MM.1S (cell line): ENCODE measurements around the gene MYL4.
"Not testable (repeated sequence)": the region's sequence is repeated elsewhere in the genome, so short reads cannot be mapped to it uniquely, and the experiment has no call there.

Experiments
- DNase-seq: peaks from one replicate; pipeline ENCODE4 v3.0.0-alpha.2; 2015
- H2AFZ ChIP-seq: fragments of 300-600 bp; sonication (generic); 2 replicates; pipeline ENCODE4 v1.6.0; 2016; ENCODE audit warnings: antibody characterized with exemption, low read length
- H3F3A ChIP-seq: fragments of 300-600 bp; sonication (generic); 2 replicates; pipeline ENCODE4 v1.6.1; 2016; ENCODE audit warnings: mild to moderate bottlenecking, antibody characterized with exemption, low read length, moderate library complexity, mixed read lengths; ENCODE audit not compliant: insufficient read depth
- H3K27ac ChIP-seq: fragments of 300-600 bp; sonication (generic); 2 replicates; pipeline ENCODE4 v1.5.1; 2016; ENCODE audit warnings: mild to moderate bottlenecking, low read length
- H3K27me3 ChIP-seq: fragments of 300-600 bp; sonication (generic); replicated peaks from 2 replicates; pipeline ENCODE4 v1.6.0; 2016; ENCODE audit warnings: low read length; ENCODE audit not compliant: insufficient read depth
- H3K36me3 ChIP-seq: fragments of 300-600 bp; sonication (generic); replicated peaks from 2 replicates; pipeline ENCODE4 v1.6.1; 2016; ENCODE audit warnings: mild to moderate bottlenecking, low read length, mixed read lengths; ENCODE audit not compliant: insufficient read depth
- H3K4me1 ChIP-seq: fragments of 300-600 bp; sonication (generic); 2 replicates; pipeline ENCODE4 v1.6.1; 2016; ENCODE audit warnings: low read length, mixed read lengths
- H3K4me2 ChIP-seq: fragments of 300-600 bp; sonication (generic); 2 replicates; pipeline ENCODE4 v1.6.0; 2016; ENCODE audit warnings: low read depth, low read length
- H3K4me3 ChIP-seq: fragments of 300-600 bp; sonication (generic); 2 replicates; pipeline ENCODE4 v1.5.1; 2016; ENCODE audit warnings: low read length, mixed read lengths
- H3K79me2 ChIP-seq: fragments of 300-600 bp; sonication (generic); 2 replicates; pipeline ENCODE4 v1.6.1; 2016; ENCODE audit warnings: mixed run types, low read length, mixed read lengths
- H3K9ac ChIP-seq: fragments of 300-600 bp; sonication (generic); 2 replicates; pipeline ENCODE4 v1.6.1; 2016; ENCODE audit warnings: low read length, mixed read lengths
- H3K9me2 ChIP-seq: fragments of 300-600 bp; sonication (generic); replicated peaks from 2 replicates; pipeline ENCODE4 v1.6.1; 2016; ENCODE audit warnings: mild to moderate bottlenecking, low read length, mixed read lengths; ENCODE audit not compliant: insufficient read depth
- H3K9me3 ChIP-seq: fragments of 300-600 bp; sonication (generic); replicated peaks from 2 replicates; pipeline ENCODE4 v1.6.1; 2016; ENCODE audit warnings: mild to moderate bottlenecking, low read length, mixed read lengths; ENCODE audit not compliant: insufficient read depth
- H4K20me1 ChIP-seq: fragments of 300-600 bp; sonication (generic); 2 replicates; pipeline ENCODE4 v1.6.1; 2016; ENCODE audit warnings: mild to moderate bottlenecking, low read length, moderate library complexity, mixed read lengths; ENCODE audit not compliant: insufficient read depth
- EZH2 ChIP-seq: fragments of 300-600 bp; sonication (generic); optimal IDR thresholded peaks from 2 replicates; pipeline ENCODE3; 2017; ENCODE audit warnings: low read depth, mild to moderate bottlenecking, antibody characterized with exemption, low read length, mixed read lengths
- EZH2phosphoT487 ChIP-seq: fragments of 300-600 bp; sonication (generic); IDR thresholded peaks from 2 replicates; pipeline ENCODE4 v1.6.1; 2018; ENCODE audit warnings: antibody characterized with exemption, low read length
- TF ChIP-seq, protein P1 (sequence below): fragments of 300-600 bp; sonication (generic); IDR thresholded peaks from 2 replicates; pipeline ENCODE4 v1.5.1; 2016; ENCODE audit warnings: antibody characterized with exemption, low read length, mixed read lengths

Gene MYL4

DNA sequence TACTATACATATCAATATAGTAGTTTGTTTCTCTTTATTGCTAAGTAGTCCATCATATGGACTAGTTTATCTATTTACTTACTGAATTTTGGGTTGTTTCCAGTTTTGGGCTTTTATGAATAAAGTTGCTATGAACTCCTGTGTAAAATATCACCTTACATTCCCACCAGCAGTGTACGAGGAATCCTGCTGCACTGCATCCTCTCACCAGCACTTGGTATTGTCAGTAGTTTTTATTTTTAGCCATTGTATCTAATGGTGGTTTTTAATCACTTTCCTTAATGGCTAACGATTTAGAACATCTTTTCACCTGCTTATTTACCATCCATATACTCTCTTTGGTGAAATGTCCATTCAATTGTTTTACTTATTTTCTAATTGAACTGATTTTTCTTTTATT is 44.0 kb upstream of the MYL4 start:
- Histone ChIP-seq H3K9me3 (no peaks in the 10 kb centered on the region), H3K79me2 (peaks cover 77% of the 10 kb centered on the region), H3K9ac (no peak overlapping the region), H2AFZ (no peak overlapping the region), H3K9me2 (no peaks in the 10 kb centered on the region), H3K4me2 (no peak overlapping the region), H3K27me3 (no peaks in the 10 kb centered on the region), H3K36me3 (peaks cover 9% of the 10 kb centered on the region), H3F3A (peaks cover 13% of the 10 kb centered on the region; the same call in 1 of the 2 replicates), H3K27ac (no peak overlapping the region), H4K20me1 (no peaks in the 10 kb centered on the region), H3K4me1 (peaks cover 30% of the 10 kb centered on the region), H3K4me3 (no peak overlapping the region)
- TF ChIP-seq EZH2phosphoT487 (no peak), EZH2 (no peak)
- TF ChIP-seq, protein P1, sequence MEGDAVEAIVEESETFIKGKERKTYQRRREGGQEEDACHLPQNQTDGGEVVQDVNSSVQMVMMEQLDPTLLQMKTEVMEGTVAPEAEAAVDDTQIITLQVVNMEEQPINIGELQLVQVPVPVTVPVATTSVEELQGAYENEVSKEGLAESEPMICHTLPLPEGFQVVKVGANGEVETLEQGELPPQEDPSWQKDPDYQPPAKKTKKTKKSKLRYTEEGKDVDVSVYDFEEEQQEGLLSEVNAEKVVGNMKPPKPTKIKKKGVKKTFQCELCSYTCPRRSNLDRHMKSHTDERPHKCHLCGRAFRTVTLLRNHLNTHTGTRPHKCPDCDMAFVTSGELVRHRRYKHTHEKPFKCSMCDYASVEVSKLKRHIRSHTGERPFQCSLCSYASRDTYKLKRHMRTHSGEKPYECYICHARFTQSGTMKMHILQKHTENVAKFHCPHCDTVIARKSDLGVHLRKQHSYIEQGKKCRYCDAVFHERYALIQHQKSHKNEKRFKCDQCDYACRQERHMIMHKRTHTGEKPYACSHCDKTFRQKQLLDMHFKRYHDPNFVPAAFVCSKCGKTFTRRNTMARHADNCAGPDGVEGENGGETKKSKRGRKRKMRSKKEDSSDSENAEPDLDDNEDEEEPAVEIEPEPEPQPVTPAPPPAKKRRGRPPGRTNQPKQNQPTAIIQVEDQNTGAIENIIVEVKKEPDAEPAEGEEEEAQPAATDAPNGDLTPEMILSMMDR, result no peak
- no peak for DNase-seq

DNA sequence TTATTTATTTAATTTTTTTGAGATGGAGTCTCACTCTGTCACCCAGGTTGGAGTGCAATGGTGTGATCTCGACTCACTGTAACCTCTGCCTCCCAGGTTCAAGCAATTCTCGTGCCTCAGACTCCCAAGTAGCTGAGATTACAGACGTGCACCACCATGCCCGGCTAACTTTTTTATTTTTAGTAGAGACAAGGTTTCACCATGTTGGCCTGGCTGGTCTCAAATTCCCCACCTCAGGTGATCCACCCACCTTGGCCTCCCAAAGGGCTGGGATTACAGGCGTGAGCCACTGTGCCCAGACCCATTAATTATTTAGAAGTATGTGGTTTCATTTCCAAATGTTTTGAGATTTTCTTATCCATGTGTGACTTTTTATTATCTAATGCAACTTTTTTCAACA is 42.3 kb upstream of the MYL4 start:
- not testable (repeated sequence) for DNase-seq, H3K9me3 ChIP-seq, H3K27me3 ChIP-seq, H3K9ac ChIP-seq, H3K4me2 ChIP-seq, H4K20me1 ChIP-seq, H3K36me3 ChIP-seq, H3K4me3 ChIP-seq, H3K9me2 ChIP-seq, H3K27ac ChIP-seq, H2AFZ ChIP-seq
- peaks cover 30% of the 10 kb centered on the region for H3K4me1 ChIP-seq
- H3F3A ChIP-seq, result peaks cover 13% of the 10 kb centered on the region; the same call in 1 of the 2 replicates
- H3K79me2 ChIP-seq, result peaks cover 78% of the 10 kb centered on the region

DNA sequence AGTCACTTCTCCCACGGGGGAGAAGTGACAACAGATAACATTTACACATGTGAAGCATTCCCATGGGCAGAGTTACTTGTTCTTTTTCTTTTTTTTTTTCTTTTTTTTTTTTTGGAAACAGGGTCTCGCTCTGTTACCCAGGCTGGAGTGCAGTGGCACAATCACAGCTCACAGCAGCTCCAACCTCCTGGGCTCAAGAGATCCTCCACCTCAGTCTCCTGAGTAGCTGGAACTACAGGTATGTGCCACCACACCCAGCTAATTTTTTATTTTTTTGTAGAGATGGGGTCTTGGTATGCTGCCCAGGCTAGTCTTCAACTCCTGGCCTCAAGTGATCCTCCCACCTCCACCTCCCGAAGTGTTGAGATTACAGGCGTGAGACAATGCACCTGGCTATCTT is 40.3 kb upstream of the MYL4 start:
- not testable (repeated sequence) for H3K27ac ChIP-seq, H3K9ac ChIP-seq, H3K27me3 ChIP-seq, H3K36me3 ChIP-seq, H3K4me3 ChIP-seq, H2AFZ ChIP-seq, H3K4me2 ChIP-seq, H3K9me3 ChIP-seq, H3K9me2 ChIP-seq, H3F3A ChIP-seq, DNase-seq, H4K20me1 ChIP-seq
- H3K4me1 ChIP-seq, result peaks cover 19% of the 10 kb centered on the region
- H3K79me2 ChIP-seq, result peaks cover 88% of the 10 kb centered on the region

DNA sequence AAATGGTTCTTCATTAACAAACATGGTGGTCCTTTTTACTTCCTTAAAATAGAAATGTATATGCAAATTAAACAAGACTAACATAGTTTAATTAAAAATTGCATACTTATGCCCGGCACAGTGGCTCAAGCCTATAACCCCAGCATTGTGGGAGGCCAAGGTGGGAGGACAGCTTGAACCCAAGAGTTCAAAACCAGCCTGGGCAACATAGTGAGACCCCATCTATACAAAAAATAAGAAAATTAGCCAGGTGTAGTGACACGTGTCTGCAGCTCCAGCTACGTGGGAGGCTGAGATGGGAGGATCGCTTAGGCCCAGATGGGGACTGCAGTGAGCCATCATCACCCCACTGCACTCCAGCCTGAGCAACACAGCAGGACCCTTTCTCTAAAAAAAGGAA is 38.4 kb upstream of the MYL4 start:
- TF ChIP-seq EZH2phosphoT487 (no peak), EZH2 (no peak)
- TF ChIP-seq, protein P1, result no peak
- H3K36me3 ChIP-seq, result peaks cover 9% of the 10 kb centered on the region

More for the DNA sequence above, 38.4 kb upstream of the MYL4 start:
- no peaks in the 10 kb centered on the region for H3K9me2 ChIP-seq
- H3K4me1 ChIP-seq, result peaks cover 7% of the 10 kb centered on the region
- no peaks in the 10 kb centered on the region; the same call in 1 of the 2 replicates for H4K20me1 ChIP-seq
- no peak overlapping the region for H3K9ac ChIP-seq
- H3K9me3 ChIP-seq, result no peaks in the 10 kb centered on the region
- H3F3A ChIP-seq, result no peaks in the 10 kb centered on the region
- no peak overlapping the region for H3K27ac ChIP-seq
- no peak overlapping the region for H2AFZ ChIP-seq
- no peak overlapping the region for H3K4me2 ChIP-seq
- DNase-seq, result no peak
- H3K79me2 ChIP-seq, result peaks cover 88% of the 10 kb centered on the region
- no peak overlapping the region for H3K4me3 ChIP-seq
- no peaks in the 10 kb centered on the region for H3K27me3 ChIP-seq
